HEK293 (cell line): ENCODE data around the gene ABHD5.
A peak's percentile ranks its signal among the peaks of the same experiment; 100 is the strongest.

ENCODE experiments used
- CTCF ChIA-PET: fragments of 350-600 bp; formaldehyde crosslinking; extraction: SDS; loops from one replicate; lab custom pipeline; 2021; ENCODE audit warnings: antibody characterized with exemption; lab: Yijun Ruan, JAX
- POLR2A ChIA-PET: fragments of 300-600 bp; formaldehyde crosslinking; extraction: SDS; loops from one replicate; lab custom pipeline; 2020; ENCODE audit warnings: antibody characterized with exemption, inconsistent platforms; lab: Yijun Ruan, JAX
- H3K27ac ChIP-seq: fragments of 200-500 bp; sonication (Bioruptor generic); 2 replicates; pipeline ENCODE4 v1.5.1; 2014; ENCODE audit warnings: low read depth, low read length, control low read depth, inconsistent platforms; ENCODE audit errors: extremely low read depth
- H3K36me3 ChIP-seq, 2 experiments: fragments of 200-500 bp in 1 of 2; sonication (Bioruptor generic) in 1 of 2; 1 replicate in 1 of 2; 2 replicates in 1 of 2; pipeline ENCODE4 v1.5.1; 2014 to 2017; ENCODE audit warnings: inconsistent platforms in 2 of 2, low read length in 2 of 2; ENCODE audit not compliant: control insufficient read depth in 2 of 2, insufficient read depth in 1 of 2
- H3K4me1 ChIP-seq: fragments of 200-500 bp; sonication (Bioruptor generic); 2 replicates; pipeline ENCODE4 v1.5.1; 2014; ENCODE audit warnings: mild to moderate bottlenecking, low read length, inconsistent platforms; ENCODE audit not compliant: control insufficient read depth, insufficient read depth
- H3K4me3 ChIP-seq: 2 replicates; pipeline ENCODE4 v1.5.1; 2011; ENCODE audit warnings: low read depth, mild to moderate bottlenecking, control low read depth, low read length, moderate library complexity
- H3K9me3 ChIP-seq: fragments of 200-500 bp; sonication (Bioruptor generic); 2 replicates; pipeline ENCODE4 v1.5.1; 2014; ENCODE audit warnings: low read depth, low read length, inconsistent platforms; ENCODE audit not compliant: control insufficient read depth, insufficient read depth
- MZF1 ChIP-seq: fragments of 450-650 bp; formaldehyde crosslinking; IDR thresholded peaks from 2 replicates; pipeline ENCODE4 v1.5.1; 2017; ENCODE audit warnings: missing biosample characterization, missing genetic modification characterization, borderline replicate concordance
- PRDM6 ChIP-seq: fragments of 450-650 bp; formaldehyde crosslinking; IDR thresholded peaks from 2 replicates; pipeline ENCODE4 v1.5.1; 2017; ENCODE audit warnings: missing biosample characterization, missing genetic modification characterization
- REST ChIP-seq: fragments of 450-650 bp; formaldehyde crosslinking; IDR thresholded peaks from 2 replicates; pipeline ENCODE4 v1.5.1; 2016; ENCODE audit warnings: missing biosample characterization, missing genetic modification characterization
- ZBTB7A ChIP-seq: fragments of 450-650 bp; formaldehyde crosslinking; IDR thresholded peaks from 2 replicates; pipeline ENCODE4 v1.5.1; 2016; ENCODE audit warnings: low read depth, missing biosample characterization, missing genetic modification characterization
- ZNF155 ChIP-seq: fragments of 450-650 bp; formaldehyde crosslinking; IDR thresholded peaks from 2 replicates; pipeline ENCODE4 v1.5.1; 2016; ENCODE audit warnings: missing biosample characterization, missing genetic modification characterization
- ZNF473 ChIP-seq: fragments of 450-650 bp; formaldehyde crosslinking; IDR thresholded peaks from 2 replicates; pipeline ENCODE4 v1.5.1; 2017; ENCODE audit warnings: missing biosample characterization, missing genetic modification characterization
- ZNF626 ChIP-seq: fragments of 450-650 bp; sonication (Bioruptor Pico); formaldehyde crosslinking; IDR thresholded peaks from 2 replicates; pipeline ENCODE4 v1.5.1; 2018; ENCODE audit warnings: missing biosample characterization, missing genetic modification characterization, inconsistent platforms
- ZNF654 ChIP-seq: fragments of 450-650 bp; formaldehyde crosslinking; IDR thresholded peaks from 2 replicates; pipeline ENCODE4 v1.5.1; 2016; ENCODE audit warnings: low read depth, missing biosample characterization, missing genetic modification characterization
- ZNF837 ChIP-seq: fragments of 450-650 bp; formaldehyde crosslinking; IDR thresholded peaks from 2 replicates; pipeline ENCODE4 v1.5.1; 2016; ENCODE audit warnings: missing biosample characterization, missing genetic modification characterization
- TF ChIP-seq, protein P1 (sequence below): fragments of 450-650 bp; formaldehyde crosslinking; IDR thresholded peaks from 2 replicates; pipeline ENCODE4 v1.5.1; 2016; ENCODE audit warnings: missing biosample characterization, missing genetic modification characterization, borderline replicate concordance
- TF ChIP-seq, protein P2 (sequence below): fragments of 450-650 bp; formaldehyde crosslinking; IDR thresholded peaks from 2 replicates; pipeline ENCODE4 v1.5.1; 2016; ENCODE audit warnings: missing biosample characterization, missing genetic modification characterization, low read depth

ABHD5 gene

DNA sequence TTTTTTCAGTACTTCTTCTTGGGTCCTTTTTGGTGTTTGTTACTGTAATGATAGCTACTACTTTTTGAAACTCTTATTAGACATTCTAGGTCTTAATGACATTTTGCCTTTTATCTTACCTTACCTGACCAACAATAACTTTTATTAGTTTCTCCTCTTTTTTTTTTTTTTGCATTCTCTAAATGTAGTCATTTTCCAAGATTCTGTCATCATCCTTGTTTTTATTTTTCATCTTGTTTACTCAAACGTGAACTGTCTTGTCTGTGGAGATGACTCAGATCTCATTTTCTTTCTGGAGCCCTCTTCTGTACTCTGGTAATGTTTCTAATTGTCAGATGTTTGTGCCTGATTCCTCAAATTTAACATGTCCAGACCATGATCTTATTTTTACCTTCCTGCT, 2.9 kb downstream of the ABHD5 start (continued):
- TF ChIP-seq, protein P1, sequence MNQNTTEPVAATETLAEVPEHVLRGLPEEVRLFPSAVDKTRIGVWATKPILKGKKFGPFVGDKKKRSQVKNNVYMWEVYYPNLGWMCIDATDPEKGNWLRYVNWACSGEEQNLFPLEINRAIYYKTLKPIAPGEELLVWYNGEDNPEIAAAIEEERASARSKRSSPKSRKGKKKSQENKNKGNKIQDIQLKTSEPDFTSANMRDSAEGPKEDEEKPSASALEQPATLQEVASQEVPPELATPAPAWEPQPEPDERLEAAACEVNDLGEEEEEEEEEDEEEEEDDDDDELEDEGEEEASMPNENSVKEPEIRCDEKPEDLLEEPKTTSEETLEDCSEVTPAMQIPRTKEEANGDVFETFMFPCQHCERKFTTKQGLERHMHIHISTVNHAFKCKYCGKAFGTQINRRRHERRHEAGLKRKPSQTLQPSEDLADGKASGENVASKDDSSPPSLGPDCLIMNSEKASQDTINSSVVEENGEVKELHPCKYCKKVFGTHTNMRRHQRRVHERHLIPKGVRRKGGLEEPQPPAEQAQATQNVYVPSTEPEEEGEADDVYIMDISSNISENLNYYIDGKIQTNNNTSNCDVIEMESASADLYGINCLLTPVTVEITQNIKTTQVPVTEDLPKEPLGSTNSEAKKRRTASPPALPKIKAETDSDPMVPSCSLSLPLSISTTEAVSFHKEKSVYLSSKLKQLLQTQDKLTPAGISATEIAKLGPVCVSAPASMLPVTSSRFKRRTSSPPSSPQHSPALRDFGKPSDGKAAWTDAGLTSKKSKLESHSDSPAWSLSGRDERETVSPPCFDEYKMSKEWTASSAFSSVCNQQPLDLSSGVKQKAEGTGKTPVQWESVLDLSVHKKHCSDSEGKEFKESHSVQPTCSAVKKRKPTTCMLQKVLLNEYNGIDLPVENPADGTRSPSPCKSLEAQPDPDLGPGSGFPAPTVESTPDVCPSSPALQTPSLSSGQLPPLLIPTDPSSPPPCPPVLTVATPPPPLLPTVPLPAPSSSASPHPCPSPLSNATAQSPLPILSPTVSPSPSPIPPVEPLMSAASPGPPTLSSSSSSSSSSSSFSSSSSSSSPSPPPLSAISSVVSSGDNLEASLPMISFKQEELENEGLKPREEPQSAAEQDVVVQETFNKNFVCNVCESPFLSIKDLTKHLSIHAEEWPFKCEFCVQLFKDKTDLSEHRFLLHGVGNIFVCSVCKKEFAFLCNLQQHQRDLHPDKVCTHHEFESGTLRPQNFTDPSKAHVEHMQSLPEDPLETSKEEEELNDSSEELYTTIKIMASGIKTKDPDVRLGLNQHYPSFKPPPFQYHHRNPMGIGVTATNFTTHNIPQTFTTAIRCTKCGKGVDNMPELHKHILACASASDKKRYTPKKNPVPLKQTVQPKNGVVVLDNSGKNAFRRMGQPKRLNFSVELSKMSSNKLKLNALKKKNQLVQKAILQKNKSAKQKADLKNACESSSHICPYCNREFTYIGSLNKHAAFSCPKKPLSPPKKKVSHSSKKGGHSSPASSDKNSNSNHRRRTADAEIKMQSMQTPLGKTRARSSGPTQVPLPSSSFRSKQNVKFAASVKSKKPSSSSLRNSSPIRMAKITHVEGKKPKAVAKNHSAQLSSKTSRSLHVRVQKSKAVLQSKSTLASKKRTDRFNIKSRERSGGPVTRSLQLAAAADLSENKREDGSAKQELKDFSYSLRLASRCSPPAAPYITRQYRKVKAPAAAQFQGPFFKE (tag by site-specific recombination), result no peak

- no peaks in the 10 kb centered on the region for H3K4me1 ChIP-seq
- no peaks in the 10 kb centered on the region for H3K9me3 ChIP-seq
- CTCF ChIA-PET, result no interaction called here
- H3K4me3 ChIP-seq, result no peak overlapping the region
- no peak for TF ChIP-seq ZNF837 (tag by site-specific recombination)
- TF ChIP-seq PRDM6, result peak; percentile 60
- TF ChIP-seq, protein P2, sequence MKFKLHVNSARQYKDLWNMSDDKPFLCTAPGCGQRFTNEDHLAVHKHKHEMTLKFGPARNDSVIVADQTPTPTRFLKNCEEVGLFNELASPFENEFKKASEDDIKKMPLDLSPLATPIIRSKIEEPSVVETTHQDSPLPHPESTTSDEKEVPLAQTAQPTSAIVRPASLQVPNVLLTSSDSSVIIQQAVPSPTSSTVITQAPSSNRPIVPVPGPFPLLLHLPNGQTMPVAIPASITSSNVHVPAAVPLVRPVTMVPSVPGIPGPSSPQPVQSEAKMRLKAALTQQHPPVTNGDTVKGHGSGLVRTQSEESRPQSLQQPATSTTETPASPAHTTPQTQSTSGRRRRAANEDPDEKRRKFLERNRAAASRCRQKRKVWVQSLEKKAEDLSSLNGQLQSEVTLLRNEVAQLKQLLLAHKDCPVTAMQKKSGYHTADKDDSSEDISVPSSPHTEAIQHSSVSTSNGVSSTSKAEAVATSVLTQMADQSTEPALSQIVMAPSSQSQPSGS (tag by site-specific recombination), result peak; percentile 71; the same call in 1 of the 2 replicates
- H3K27ac ChIP-seq, result no peak overlapping the region
- POLR2A ChIA-PET, result no interaction called here
- no peaks in the 10 kb centered on the region for H3K36me3 ChIP-seq
Measured at GRCh38 chr3:43695443-43695842, 4.7 kb downstream of the ABHD5 start.

DNA sequence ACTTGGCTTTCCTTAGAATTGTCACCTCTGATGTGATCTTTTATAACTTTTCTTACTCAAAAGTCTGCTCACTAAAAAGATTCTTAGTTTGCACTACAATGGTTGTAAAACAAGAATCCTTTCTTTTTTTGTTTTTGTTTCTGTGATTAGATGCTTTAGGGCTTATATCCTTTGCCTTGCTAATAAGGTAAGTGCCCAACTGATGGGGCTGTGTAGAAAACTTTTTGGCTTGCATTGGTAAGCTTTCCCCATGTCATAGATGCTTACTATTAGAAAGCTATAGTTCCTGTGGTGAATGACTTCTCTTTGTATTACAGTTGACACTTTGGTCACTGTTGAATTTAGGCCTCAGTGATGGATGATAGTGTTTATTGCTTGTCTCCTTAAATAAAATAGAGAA, 5.1 kb downstream of the ABHD5 start:
- H3K9me3 ChIP-seq, result no peaks in the 10 kb centered on the region
- H3K4me3 ChIP-seq, result no peak overlapping the region
- TF ChIP-seq ZNF626 (tag by site-specific recombination) (no peak), MZF1 (tag by site-specific recombination) (peak; percentile 91; the same call in 1 of the 2 replicates)
- H3K27ac ChIP-seq, result no peak overlapping the region
- POLR2A ChIA-PET, result no interaction called here
- CTCF ChIA-PET, result interaction anchor here (0.6 kb wide), 2 partner anchors 11 to 505 kb away, joined by 3 to 5 read pairs; no protein-coding TSS in a partner anchor
- peaks cover 0 to under 1% of the 10 kb centered on the region in 2 experiments; a peak in 1 of 3 replicates for H3K36me3 ChIP-seq
- no peaks in the 10 kb centered on the region for H3K4me1 ChIP-seq

- Histone ChIP-seq H3K9me3 (no peaks in the 10 kb centered on the region), H3K4me1 (no peaks in the 10 kb centered on the region)
- CTCF ChIA-PET, result interaction anchor here (0.6 kb wide), 2 partner anchors 10 to 504 kb away, joined by 3 to 5 read pairs; no protein-coding TSS in a partner anchor
Measured at GRCh38 chr3:43696441-43696840, 5.7 kb downstream of the ABHD5 start.

More at GRCh38 chr3:43696441-43696840, 5.7 kb downstream of the ABHD5 start:
- TF ChIP-seq PRDM6, result no peak
- TF ChIP-seq REST (tag by site-specific recombination), result no peak
- no peak for TF ChIP-seq ZNF654
- no peak for TF ChIP-seq ZNF155 (tag by site-specific recombination)
- no peak for TF ChIP-seq ZBTB7A
- TF ChIP-seq ZNF473, result no peak
- H3K27ac ChIP-seq, result no peak overlapping the region
- no peak overlapping the region for H3K4me3 ChIP-seq
- POLR2A ChIA-PET, result no interaction called here
- H3K36me3 ChIP-seq, result peaks cover 0 to 5% of the 10 kb centered on the region in 2 experiments; a peak in 1 of 3 replicates
